ENCODE measurements around the gene TBL3.

TBL3 gene

GRCh38 chr16:1968146-1968953, 3.5 kb upstream of the TBL3 start:
- Histone ChIP-seq H3K27ac (ENCODE audit: poor library complexity, severe bottlenecking) (no peak overlapping the region), H3K9me3 (ENCODE audit: severe bottlenecking) (no peaks in the 10 kb centered on the region), H3K27me3 (ENCODE audit: insufficient read depth, poor library complexity, severe bottlenecking) (no peaks in the 10 kb centered on the region), H3K4me3 (ENCODE audit: severe bottlenecking) (no peak overlapping the region), H3K36me3 (ENCODE audit: low read depth) (peaks cover 16% of the 10 kb centered on the region), H3K4me1 (ENCODE audit: insufficient read depth, poor library complexity, severe bottlenecking) (no peaks in the 10 kb centered on the region)
- ATAC-seq (ENCODE audit: low read depth) (no peak), DNase-seq (ENCODE audit: low spot score) (no peak)
- no peak for TF ChIP-seq CTCF (IDR thresholded peaks at IDR 0.05; ENCODE audit: poor library complexity, severe bottlenecking)

GRCh38 chr16:1972490-1972877, 631 bp downstream of the TBL3 start:
- peak overlapping the region; percentile 93 for H3K4me3 ChIP-seq (ENCODE audit: severe bottlenecking)
- H3K27ac ChIP-seq (ENCODE audit: poor library complexity, severe bottlenecking) = peak overlapping the region; percentile 71
- H3K27me3 ChIP-seq (ENCODE audit: insufficient read depth, poor library complexity, severe bottlenecking) = no peaks in the 10 kb centered on the region
- H3K9me3 ChIP-seq (ENCODE audit: severe bottlenecking) = no peaks in the 10 kb centered on the region
- no peaks in the 10 kb centered on the region for H3K4me1 ChIP-seq (ENCODE audit: insufficient read depth, poor library complexity, severe bottlenecking)
- TF ChIP-seq CTCF (IDR thresholded peaks at IDR 0.05; ENCODE audit: poor library complexity, severe bottlenecking) = no peak
- peak; percentile 23; the same call in 2 of the 3 replicates for ATAC-seq (ENCODE audit: low read depth)
- DNase-seq (ENCODE audit: low spot score) = no peak
- peaks cover 21% of the 10 kb centered on the region; the same call in 1 of the 2 replicates for H3K36me3 ChIP-seq (ENCODE audit: low read depth)

GRCh38 chr16:1973461-1974156, 1.8 kb downstream of the TBL3 start:
- peaks cover 28% of the 10 kb centered on the region for H3K36me3 ChIP-seq (ENCODE audit: low read depth)
- no peak for DNase-seq (ENCODE audit: low spot score)
- no peaks in the 10 kb centered on the region for H3K9me3 ChIP-seq (ENCODE audit: severe bottlenecking)
- H3K4me1 ChIP-seq (ENCODE audit: insufficient read depth, poor library complexity, severe bottlenecking) = no peaks in the 10 kb centered on the region
- no peak overlapping the region for H3K4me3 ChIP-seq (ENCODE audit: severe bottlenecking)
- H3K27me3 ChIP-seq (ENCODE audit: insufficient read depth, poor library complexity, severe bottlenecking) = no peaks in the 10 kb centered on the region
- H3K27ac ChIP-seq (ENCODE audit: poor library complexity, severe bottlenecking) = no peak overlapping the region
- TF ChIP-seq CTCF (IDR thresholded peaks at IDR 0.05; ENCODE audit: poor library complexity, severe bottlenecking) = no peak
- no peak for ATAC-seq (ENCODE audit: low read depth)

GRCh38 chr16:1974157-1975070, 2.6 kb downstream of the TBL3 start:
- no peaks in the 10 kb centered on the region for H3K27me3 ChIP-seq (ENCODE audit: insufficient read depth, poor library complexity, severe bottlenecking)
- no peaks in the 10 kb centered on the region for H3K9me3 ChIP-seq (ENCODE audit: severe bottlenecking)
- peaks cover 31% of the 10 kb centered on the region for H3K36me3 ChIP-seq (ENCODE audit: low read depth)
- no peak overlapping the region for H3K4me3 ChIP-seq (ENCODE audit: severe bottlenecking)
- no peak for TF ChIP-seq CTCF (IDR thresholded peaks at IDR 0.05; ENCODE audit: poor library complexity, severe bottlenecking)
- no peak overlapping the region for H3K27ac ChIP-seq (ENCODE audit: poor library complexity, severe bottlenecking)
- no peak for ATAC-seq (ENCODE audit: low read depth)
- DNase-seq (ENCODE audit: low spot score) = no peak
- H3K4me1 ChIP-seq (ENCODE audit: insufficient read depth, poor library complexity, severe bottlenecking) = no peaks in the 10 kb centered on the region
